Lung microvascular endothelial cell (primary cell): ENCODE results near the gene ARFGEF2. TPM values are rescaled to one million over a fixed set of nuclear protein-coding genes. Genes with fewer than 3 reads are reported as not detected.
A peak's percentile ranks its signal among the peaks of the same experiment; 100 is the strongest.
"Not testable (repeated sequence)": the region's sequence is repeated elsewhere in the genome, so short reads cannot be mapped to it uniquely, and the experiment has no call there.

ENCODE experiments used
- DNase-seq, 2 donors: peaks; one replicate each; pipeline versions ENCODE4 v3.0.0 to v3.0.0-alpha.2; 2010; ENCODE audit warnings: low read depth in 2 of 2
- total RNA-seq: library from RNA; depleted of rRNA; stranded (reverse); fragments of >200 nt; gene quantifications from 2 replicates; pipeline ENCODE4 v1.2.1, GENCODE V29; 2014

ARFGEF2 gene
- 36.0 and 51.6 TPM in 2 replicates for total RNA-seq

GRCh38 chr20:48921168-48921882, at the start of gene ARFGEF2:
TSS of gene ARFGEF2 (plus strand) at chr20:48921711. CDS start at chr20:48921890, 179 bp downstream.
- peak; percentile 93 to 95 for DNase-seq

- no peak for DNase-seq
These were observed 46.1 kb upstream of the ARFGEF2 start for GRCh38 chr20:48875233-48875913.

GRCh38 chr20:48875914-48876240, 45.6 kb upstream of the ARFGEF2 start:
- no peak for DNase-seq

- no peak for DNase-seq
These were observed 44.2 kb upstream of the ARFGEF2 start for GRCh38 chr20:48877304-48877703.

- DNase-seq = no peak
These were observed 42.8 kb upstream of the ARFGEF2 start for GRCh38 chr20:48878534-48879248.

GRCh38 chr20:48879612-48880245, 41.8 kb upstream of the ARFGEF2 start:
- DNase-seq = peak; percentile 43 to 66

- DNase-seq = no peak
These were observed 41.2 kb upstream of the ARFGEF2 start for GRCh38 chr20:48880331-48880730.

- no peak for DNase-seq
These were observed 40.4 kb upstream of the ARFGEF2 start for GRCh38 chr20:48880981-48881657.

- no peak for DNase-seq
These were observed 36.3 kb upstream of the ARFGEF2 start for GRCh38 chr20:48885237-48885636.

- no peak for DNase-seq
These were observed 35.3 kb upstream of the ARFGEF2 start for GRCh38 chr20:48886194-48886593.

GRCh38 chr20:48886811-48887210, 34.7 kb upstream of the ARFGEF2 start:
- no peak for DNase-seq

GRCh38 chr20:48888517-48888916, 33.0 kb upstream of the ARFGEF2 start:
- DNase-seq = not testable (repeated sequence)

GRCh38 chr20:48889140-48889790, 32.2 kb upstream of the ARFGEF2 start:
- no peak for DNase-seq

- no peak for DNase-seq
These were observed 30.1 kb upstream of the ARFGEF2 start for GRCh38 chr20:48891235-48892048.

- DNase-seq = no peak
These were observed 29.5 kb upstream of the ARFGEF2 start for GRCh38 chr20:48892049-48892470.

GRCh38 chr20:48892891-48893290, 28.6 kb upstream of the ARFGEF2 start:
- DNase-seq = no peak

- DNase-seq = no peak
These were observed 28.1 kb upstream of the ARFGEF2 start for GRCh38 chr20:48893374-48893773.

- DNase-seq = peak; percentile 58 to 87
These were observed 24.1 kb upstream of the ARFGEF2 start for GRCh38 chr20:48897305-48898010.

- peak in 1 of 2 donors; percentile 14 for DNase-seq
These were observed 23.3 kb upstream of the ARFGEF2 start for GRCh38 chr20:48898210-48898609.
